GM12878 (cell line): Measurements from ENCODE around the gene RFLNA. TPM values are rescaled to one million over a fixed set of nuclear protein-coding genes. Genes with fewer than 3 reads are reported as not detected.

Experiments used
- ATAC-seq: fragments of 200-7000 bp; cut with Tn5 transposase; 3 replicates; pipeline ENCODE4 v1.9.1; 2020; ENCODE audit warnings: mild to moderate bottlenecking, moderate library complexity
- BruUV-seq: library from RNA; stranded (reverse); fragments of 400-500 nt; replicated peaks from 2 replicates; lab custom pipeline; 2021; lab: Mats Ljungman, UMichigan
- CTCF ChIA-PET: fragments of 300-600 bp; sonication (Branson Sonifier 250); formaldehyde crosslinking; extraction: SDS; loops from one replicate; lab custom pipeline; 2021; ENCODE audit warnings: inconsistent platforms; lab: Yijun Ruan, JAX
- POLR2A ChIA-PET: fragments of 350-600 bp; formaldehyde crosslinking; extraction: SDS; loops from one replicate; lab custom pipeline; 2021; ENCODE audit warnings: inconsistent platforms; lab: Charles Lee
- RAD21 ChIA-PET: fragments of 300-600 bp; sonication (Branson Sonifier 250); formaldehyde crosslinking; loops from one replicate; lab custom pipeline; 2023; ENCODE audit warnings: antibody characterized with exemption; ENCODE audit not compliant: unreplicated experiment; lab: Charles Lee
- SMC1A ChIA-PET: fragments of 300-600 bp; sonication (Branson Sonifier 250); formaldehyde crosslinking; loops from one replicate; lab custom pipeline; 2023; ENCODE audit not compliant: unreplicated experiment, uncharacterized antibody; lab: Charles Lee
- DNase-seq: peaks from one replicate; pipeline ENCODE4 v3.0.0-alpha.2; 2011; ENCODE audit warnings: low read depth, low spot score
- FAIRE-seq: peaks from 3 replicates; lab custom pipeline; 2011; peaks lifted over from hg19 to GRCh38; lab: Jason Lieb, UNC
- H2AFZ ChIP-seq: 2 replicates; pipeline ENCODE4 v1.6.0; 2011; ENCODE audit warnings: low read depth, low read length, control low read depth; ENCODE audit not compliant: control insufficient read depth
- H3K27ac ChIP-seq: 2 replicates; pipeline ENCODE4 v1.5.1; 2011; ENCODE audit warnings: control low read depth; ENCODE audit not compliant: control insufficient read depth, insufficient read depth
- H3K27me3 ChIP-seq, 2 experiments: replicated peaks in 1 of 2; 2 replicates each; pipeline versions ENCODE4 v1.6.0 to v1.6.1; 2011; ENCODE audit warnings: low read length in 1 of 2; ENCODE audit not compliant: control insufficient read depth in 2 of 2, insufficient read depth in 2 of 2
- H3K36me3 ChIP-seq, 2 experiments: 2 replicates each; pipeline ENCODE4 v1.5.1; 2011; ENCODE audit warnings: low read length in 1 of 2; ENCODE audit not compliant: control insufficient read depth in 2 of 2, insufficient read depth in 2 of 2
- H3K4me1 ChIP-seq: 2 replicates; pipeline ENCODE4 v1.6.1; 2011; ENCODE audit warnings: mild to moderate bottlenecking, low read length, moderate library complexity, mixed read lengths; ENCODE audit not compliant: control insufficient read depth, insufficient read depth
- H3K4me2 ChIP-seq: 2 replicates; pipeline ENCODE4 v1.6.0; 2011; ENCODE audit warnings: control low read depth; ENCODE audit not compliant: control insufficient read depth, insufficient read depth
- H3K4me3 ChIP-seq: fragments of 200-600 bp; sonication (generic); 2 replicates; pipeline ENCODE4 v1.5.1; 2016
- H3K79me2 ChIP-seq: 2 replicates; pipeline ENCODE4 v1.6.0; 2011; ENCODE audit warnings: low read length; ENCODE audit not compliant: control insufficient read depth, insufficient read depth
- H3K9ac ChIP-seq: 2 replicates; pipeline ENCODE4 v1.8.0; 2011; ENCODE audit warnings: low read length, control low read depth, mixed read lengths; ENCODE audit not compliant: control insufficient read depth, insufficient read depth
- H3K9me3 ChIP-seq: replicated peaks from 3 replicates; pipeline ENCODE4 v1.5.1; 2011; ENCODE audit warnings: mild to moderate bottlenecking, low read length; ENCODE audit not compliant: control insufficient read depth, insufficient read depth
- H4K20me1 ChIP-seq: 2 replicates; pipeline ENCODE4 v1.6.0; 2011; ENCODE audit not compliant: control insufficient read depth, insufficient read depth
- BHLHE40 ChIP-seq, 2 experiments: fragments of 450-650 bp in 1 of 2; IDR thresholded peaks; 2 replicates each; pipeline ENCODE4 v1.6.1; 2011 to 2017; ENCODE audit warnings: low read depth in 2 of 2, borderline replicate concordance in 1 of 2, improper control_type of control experiment in 1 of 2, low read length in 1 of 2, mild to moderate bottlenecking in 1 of 2
- FOXM1 ChIP-seq: IDR thresholded peaks from 2 replicates; pipeline ENCODE4 v1.6.1; 2012; ENCODE audit warnings: low read depth, mild to moderate bottlenecking, inconsistent platforms, low read length, moderate library complexity
- GATAD2B ChIP-seq: fragments of 450-650 bp; conservative IDR thresholded peaks from 2 replicates; pipeline ENCODE4 v1.6.1; 2017; ENCODE audit warnings: low read depth, mild to moderate bottlenecking, moderate library complexity
- HCFC1 ChIP-seq: fragments of 150-350 bp; IDR thresholded peaks from 2 replicates; pipeline ENCODE4 v1.6.1; 2014; ENCODE audit warnings: low read length
- IRF3 ChIP-seq: fragments of 450-650 bp; IDR thresholded peaks from 2 replicates; pipeline ENCODE4 v1.6.1; 2014; ENCODE audit warnings: mild to moderate bottlenecking
- IRF5 ChIP-seq: fragments of 450-650 bp; IDR thresholded peaks from 2 replicates; pipeline ENCODE4 v1.6.1; 2017; ENCODE audit warnings: borderline replicate concordance
- NBN ChIP-seq: fragments of 450-650 bp; IDR thresholded peaks from 2 replicates; pipeline ENCODE4 v1.6.1; 2016
- POLR2A ChIP-seq: IDR thresholded peaks from 2 replicates; pipeline ENCODE4 v1.6.1; 2011; ENCODE audit warnings: low read depth, mild to moderate bottlenecking, low read length
- RELA ChIP-seq: fragments of 450-650 bp; IDR thresholded peaks from 2 replicates; pipeline ENCODE4 v1.8.0; 2014; ENCODE audit warnings: borderline replicate concordance; ENCODE audit not compliant: partially characterized antibody
- SIN3A ChIP-seq: IDR thresholded peaks from 2 replicates; pipeline ENCODE4 v1.6.1; 2012; ENCODE audit warnings: low read depth, low read length, improper control_type of control experiment
- SMC3 ChIP-seq: IDR thresholded peaks from 2 replicates; pipeline ENCODE4 v1.6.1; 2011; ENCODE audit warnings: low read length, improper control_type of control experiment, borderline replicate concordance
- SRF ChIP-seq, 2 experiments: IDR thresholded peaks; 2 replicates each; pipeline ENCODE4 v1.6.1; 2011; ENCODE audit warnings: low read depth in 2 of 2, low read length in 2 of 2, mild to moderate bottlenecking in 1 of 2, moderate library complexity in 1 of 2
- SUPT20H ChIP-seq: IDR thresholded peaks from 2 replicates; pipeline ENCODE4 v1.6.1; 2011; ENCODE audit warnings: low read depth, mild to moderate bottlenecking, low read length, moderate library complexity, borderline replicate concordance; ENCODE audit not compliant: control insufficient read depth
- TAF1 ChIP-seq: IDR thresholded peaks from 2 replicates; pipeline ENCODE4 v1.6.1; 2011; ENCODE audit warnings: mild to moderate bottlenecking, low read depth, low read length, borderline replicate concordance
- TARDBP ChIP-seq: IDR thresholded peaks from 2 replicates; pipeline ENCODE4 v1.6.1; 2016; ENCODE audit warnings: borderline replicate concordance
- TCF7 ChIP-seq: IDR thresholded peaks from 2 replicates; pipeline ENCODE4 v1.6.1; 2014; ENCODE audit warnings: antibody characterized with exemption, borderline replicate concordance
- WGBS: methylation state at CpG from one replicate; pipeline ENCODE4 v1.1.6; 2016; ENCODE audit warnings: low lambda C conversion rate; ENCODE audit not compliant: insufficient replicate concordance, insufficient coverage; ENCODE audit errors: missing lambda C conversion rate; 5-methylcytosine and 5-hydroxymethylcytosine counted together
- in situ Hi-C: fragments of 300-500 bp; cut with MboI; formaldehyde crosslinking; loops from 9 replicates; pipeline ENCODE4 v1.14.3; 2018; ENCODE audit warnings: mixed read lengths
- intact Hi-C: fragments of 100-400 bp; cut with micrococcal nuclease; formaldehyde crosslinking; loops from one replicate; pipeline ENCODE4 v1.14.2; 2022; ENCODE audit not compliant: unreplicated experiment
- polyA plus RNA-seq, 11 experiments: library from polyadenylated mRNA; depleted of rRNA in 4 of 11; unstranded in 6 of 11; stranded (reverse) in 5 of 11; fragments of >200 nt; fragmentation: Nextera tagmentation in 4 of 11; fragmentation: Illumina TruSeq in 1 of 11; extraction: Ambion mirVana in 4 of 11; extraction: Trizol in 1 of 11; gene quantifications; 1 replicate in 1 of 11; 2 replicates in 10 of 11; pipeline versions ENCODE4 v1.2.1 to v1.2.3, GENCODE V29; 2011 to 2016; ENCODE audit warnings: inconsistent platforms in 2 of 11, missing spikeins in 2 of 11, low read depth in 1 of 11
- total RNA-seq, 4 experiments: library from RNA; depleted of rRNA in 3 of 4; stranded (reverse); fragments of >200 nt in 3 of 4; fragmentation: Illumina TruSeq in 1 of 4; extraction: Trizol in 1 of 4; gene quantifications; 2 replicates each; pipeline versions ENCODE4 v1.2.1 to v1.2.3, GENCODE V29; 2013 to 2021

Gene RFLNA
- total and polyA plus RNA-seq, 10 of the 15 experiments (the other 5 are each of a cell fraction or from before 2014, with no cell fraction given): 0.08 TPM; not detected in 9

DNA sequence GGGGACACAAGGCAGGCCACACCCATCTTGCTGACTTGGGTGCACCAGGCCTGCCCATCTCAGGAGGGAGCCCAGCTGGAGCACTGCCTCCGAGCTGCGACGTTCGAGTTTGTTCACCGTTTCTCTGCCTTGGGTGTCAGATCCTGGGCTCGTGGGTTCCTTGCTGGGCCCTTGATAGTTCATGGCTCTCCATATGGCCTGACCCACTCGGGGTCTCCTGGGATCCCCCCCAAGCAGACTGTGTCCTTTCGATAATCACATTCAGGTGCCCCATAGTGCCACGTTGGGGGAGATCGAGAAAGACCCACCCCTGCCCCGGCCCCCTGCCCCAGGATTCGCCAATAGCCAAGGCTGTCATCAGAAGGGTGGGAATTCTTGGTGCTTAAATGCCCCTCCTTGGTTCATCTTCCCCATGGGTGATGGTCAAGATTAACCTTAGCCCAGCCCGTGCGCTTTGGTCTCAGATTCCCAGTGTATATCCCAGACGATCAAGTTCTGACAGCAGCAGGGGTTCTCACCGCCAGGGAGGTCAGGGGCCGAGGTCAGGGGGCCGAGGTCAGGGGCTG lies 7.4 kb downstream of the RFLNA start:
- BruUV-seq: no TSS peak
- Histone ChIP-seq H4K20me1 (no peaks in the 10 kb centered on the region), H3K4me3 (no peak overlapping the region), H3K4me1 (no peaks in the 10 kb centered on the region), H3K79me2 (no peaks in the 10 kb centered on the region), H3K9me3 (no peaks in the 10 kb centered on the region), H2AFZ (no peak overlapping the region), H3K27ac (no peak overlapping the region), H3K27me3 (peaks cover 0 to 2% of the 10 kb centered on the region in 2 experiments; a peak in 3 of 4 replicates), H3K9ac (no peak overlapping the region), H3K4me2 (no peak overlapping the region), H3K36me3 (no peaks in the 10 kb centered on the region)
- POLR2A ChIA-PET: no interaction called here
- no peak for FAIRE-seq
- no peak for TF ChIP-seq TARDBP
- no peak for TF ChIP-seq NBN
- TF ChIP-seq POLR2A: no peak
- no peak for TF ChIP-seq RELA
- TF ChIP-seq IRF3: no peak
- TF ChIP-seq HCFC1: no peak
- no peak for TF ChIP-seq TCF7
- TF ChIP-seq SUPT20H: no peak
- no peak for TF ChIP-seq IRF5
- TF ChIP-seq SMC3: no peak
- TF ChIP-seq SRF (IDR thresholded peaks at IDR 0.05; ENCODE audit: low read depth in 2 of 2, low read length in 2 of 2): no peak
- TF ChIP-seq GATAD2B: no peak
- TF ChIP-seq SIN3A: no peak
- TF ChIP-seq BHLHE40 (IDR thresholded peaks at IDR 0.05; ENCODE audit: borderline replicate concordance in 1 of 2, low read depth in 2 of 2, low read length in 1 of 2): no peak
- TF ChIP-seq TAF1: no peak
- TF ChIP-seq FOXM1: no peak
- intact Hi-C loops (no loop called here), in situ Hi-C loops (no loop called here)
- ATAC-seq: no peak
- 61% methylated on average over 18 of the region's 18 CpGs for WGBS
- no peak for DNase-seq
- RAD21 ChIA-PET: no interaction called here
- CTCF ChIA-PET: no interaction called here
- SMC1A ChIA-PET: no interaction called here
